Subcutaneous adipose tissue (tissue), 4 donors: ENCODE results near the gene ZNF341. TPM values are rescaled to one million over a fixed set of nuclear protein-coding genes. Genes with fewer than 3 reads are reported as not detected.

Experiments used
- CTCF ChIP-seq: fragments of 450-650 bp; IDR thresholded peaks from one replicate; pipeline ENCODE4 v1.5.1; 2016; ENCODE audit warnings: low read depth, mild to moderate bottlenecking, control low read depth, antibody characterized with exemption, moderate library complexity
- total RNA-seq, 4 donors: library from RNA; depleted of rRNA; stranded (reverse); fragments of >200 nt; gene quantifications; one replicate each; pipeline ENCODE4 v1.1.0, GENCODE V29; 2016

Gene ZNF341
- total RNA-seq, 4 donors from 2014 or later, result 0.65 to 2.8 (median 1.1) TPM

GRCh38 chr20:33709398-33709797 lies 22.4 kb upstream of the ZNF341 start:
- TF ChIP-seq CTCF, result no peak

GRCh38 chr20:33709905-33710541 lies 21.8 kb upstream of the ZNF341 start:
- no peak for TF ChIP-seq CTCF

- TF ChIP-seq CTCF, result no peak
These were observed 20.9 kb upstream of the ZNF341 start for GRCh38 chr20:33710681-33711445.

- no peak for TF ChIP-seq CTCF
These were observed 20.4 kb upstream of the ZNF341 start for GRCh38 chr20:33711446-33711738.

GRCh38 chr20:33713865-33714367 lies 17.9 kb upstream of the ZNF341 start:
- no peak for TF ChIP-seq CTCF

- no peak for TF ChIP-seq CTCF
These were observed 15.3 kb upstream of the ZNF341 start for GRCh38 chr20:33716498-33716897.

- TF ChIP-seq CTCF, result no peak
These were observed 12.4 kb upstream of the ZNF341 start for GRCh38 chr20:33719277-33719988.
